HG03060 (cell line): Measurements from ENCODE around the gene RIT2.

Experiments
- ATAC-seq: cut with Tn5 transposase; IDR thresholded peaks from one replicate; pipeline ENCODE4 v1.9.1; 2021; ENCODE audit warnings: low read depth, moderate number of reproducible peaks; ENCODE audit not compliant: unreplicated experiment

Gene RIT2

GRCh38 chr18:43115076-43115921, at the start of gene RIT2:
TSS of gene RIT2 (minus strand) at chr18:43115685.
- ATAC-seq = no peak

GRCh38 chr18:43161528-43161927, 46.0 kb upstream of the RIT2 start:
- ATAC-seq = no peak

- ATAC-seq = no peak
Observed at GRCh38 chr18:43160509-43160908, 45.0 kb upstream of the RIT2 start.

- no peak for ATAC-seq
Observed at GRCh38 chr18:43159926-43160325, 44.4 kb upstream of the RIT2 start.

GRCh38 chr18:43159086-43159770, 43.7 kb upstream of the RIT2 start:
- ATAC-seq = no peak

GRCh38 chr18:43158381-43158780, 42.9 kb upstream of the RIT2 start:
- no peak for ATAC-seq

DNA sequence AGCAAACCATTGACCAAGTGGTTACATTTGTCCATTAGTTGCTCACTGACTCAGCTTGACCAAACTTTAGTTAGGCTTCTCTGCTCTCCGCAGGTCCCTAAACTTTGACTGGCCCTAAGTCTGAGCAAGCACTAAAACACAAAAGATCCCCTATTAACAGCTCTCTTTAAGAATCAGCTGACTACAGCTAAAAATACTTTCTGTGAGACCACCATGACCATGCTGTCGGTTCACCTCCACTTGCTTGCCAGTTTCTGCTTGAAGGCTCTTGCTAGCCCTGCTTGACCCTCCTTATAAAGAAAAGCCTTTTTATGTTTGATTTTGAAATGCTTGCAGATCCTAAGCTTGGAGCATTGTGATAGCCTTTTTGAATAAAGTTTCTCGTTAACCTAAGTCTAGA, 40.4 kb upstream of the RIT2 start:
- no peak for ATAC-seq

DNA sequence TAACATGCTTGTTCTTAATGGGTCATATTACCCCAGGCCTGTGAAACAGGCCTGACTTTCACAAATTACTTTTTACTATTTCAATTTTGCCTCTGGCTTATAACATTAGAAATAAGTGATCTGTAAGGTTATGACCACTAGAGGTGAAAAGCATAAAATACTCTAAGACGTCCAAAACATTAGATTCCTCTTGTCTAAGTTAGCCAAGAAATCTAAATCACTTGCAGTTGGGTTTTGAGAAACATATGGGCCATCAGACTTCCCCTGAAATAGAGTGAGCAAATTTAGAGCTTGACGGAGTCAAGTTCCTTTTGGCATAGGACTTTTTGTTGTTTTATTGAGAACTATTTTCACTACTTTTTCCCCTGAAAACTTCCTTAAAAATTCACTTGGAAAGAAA, 32.7 kb upstream of the RIT2 start:
- ATAC-seq = no peak

DNA sequence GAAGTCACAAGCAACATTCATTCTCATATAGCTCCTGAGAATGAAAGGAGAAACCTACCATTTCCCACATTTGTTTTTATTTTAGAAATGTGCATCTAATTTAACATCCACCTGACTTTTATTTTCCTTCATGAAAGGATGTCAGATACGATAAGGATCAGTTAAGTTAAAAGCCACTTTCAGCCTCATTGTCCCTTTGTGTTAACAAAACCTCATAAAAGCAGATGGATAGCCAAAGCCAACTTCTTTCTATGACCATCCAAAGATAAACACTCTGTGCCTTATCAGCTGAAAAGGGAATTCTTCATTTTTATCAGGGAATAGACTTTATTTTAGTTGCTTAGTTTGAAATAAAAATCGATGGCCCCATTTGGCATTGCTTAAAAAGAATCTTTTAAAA, 25.7 kb upstream of the RIT2 start:
- no peak for ATAC-seq

DNA sequence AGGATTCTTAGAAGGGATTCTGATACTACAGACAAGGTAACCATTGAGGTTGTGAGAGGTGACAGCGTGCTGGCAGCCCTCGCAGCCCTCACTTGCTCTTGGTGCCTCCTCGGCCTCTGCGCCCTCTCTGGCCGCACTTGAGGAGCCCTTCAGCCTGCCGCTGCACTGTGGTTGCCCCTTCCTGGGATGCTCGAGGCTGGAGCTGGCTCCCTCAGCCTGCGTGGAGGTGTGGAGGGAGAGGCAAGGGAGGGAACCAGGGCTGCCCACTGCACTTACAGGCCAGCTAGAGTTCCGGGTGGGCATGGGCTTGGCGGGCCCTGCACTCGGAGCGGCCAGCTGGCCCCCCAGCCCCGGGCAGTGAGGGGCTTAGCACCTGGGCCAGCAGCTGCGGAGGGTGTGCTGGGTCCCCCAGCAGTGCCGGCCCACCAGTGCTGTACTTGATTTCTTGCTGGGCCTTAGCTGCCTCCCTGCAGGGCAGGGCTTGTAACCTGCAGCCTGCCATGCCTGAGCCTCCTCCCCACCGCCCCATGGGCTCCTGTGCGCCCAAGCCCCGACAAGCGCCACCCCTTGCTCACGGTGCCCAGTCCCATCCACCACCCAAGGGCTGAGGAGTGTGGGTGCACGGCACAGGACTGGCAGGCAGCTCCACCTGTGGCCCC, 23.9 kb upstream of the RIT2 start:
- no peak for ATAC-seq

DNA sequence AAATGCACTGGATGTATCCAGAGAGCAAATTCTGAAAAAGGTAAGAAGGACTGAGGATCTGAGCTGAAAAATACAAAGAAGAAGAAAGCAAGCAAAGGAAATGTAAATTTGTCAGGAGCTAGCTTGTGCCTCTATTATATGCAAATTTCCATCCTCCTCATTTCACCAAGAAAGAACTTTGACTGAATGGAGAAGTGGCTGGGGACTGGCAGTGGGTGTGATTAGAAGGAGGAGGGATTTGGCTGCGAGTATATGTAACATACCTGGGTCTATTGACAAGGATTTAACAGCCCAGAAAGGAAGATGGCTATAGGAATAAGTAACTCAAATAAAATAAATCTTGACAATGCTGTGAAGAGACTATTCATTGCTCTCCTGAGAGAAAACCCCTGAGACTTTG, 19.4 kb upstream of the RIT2 start:
- no peak for ATAC-seq

- ATAC-seq = no peak
Observed at GRCh38 chr18:43130716-43131260, 15.3 kb upstream of the RIT2 start.

DNA sequence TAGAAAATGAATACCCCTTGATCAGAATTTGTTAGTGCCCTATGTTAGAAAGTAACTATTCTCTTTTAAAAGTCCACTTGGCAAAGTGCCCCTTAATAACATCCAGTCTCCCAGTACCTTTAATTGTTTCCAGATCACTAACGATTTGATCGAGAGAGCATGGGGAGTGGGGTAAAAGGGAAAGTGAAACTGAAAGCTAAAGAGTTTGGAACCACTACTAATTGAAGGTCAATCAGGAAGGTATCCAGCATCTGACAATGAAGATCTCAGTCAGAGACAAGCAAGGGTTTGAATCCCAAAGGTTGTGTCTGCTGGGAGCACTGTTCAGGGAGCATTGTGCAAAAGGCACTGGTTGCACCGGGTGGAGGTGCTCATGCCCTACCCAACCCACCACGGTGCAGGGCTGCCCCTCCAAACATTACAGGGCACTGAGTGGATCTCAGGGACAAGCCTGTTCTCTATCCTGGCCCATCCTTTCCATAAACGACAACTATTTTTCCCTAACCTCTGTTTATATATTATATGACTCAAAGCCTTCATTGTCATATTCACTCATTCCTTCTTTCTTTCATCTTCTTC, 14.6 kb upstream of the RIT2 start:
- no peak for ATAC-seq

GRCh38 chr18:43125471-43125870, 10.0 kb upstream of the RIT2 start:
- ATAC-seq = no peak

GRCh38 chr18:43122955-43123354, 7.5 kb upstream of the RIT2 start:
- ATAC-seq = no peak

DNA sequence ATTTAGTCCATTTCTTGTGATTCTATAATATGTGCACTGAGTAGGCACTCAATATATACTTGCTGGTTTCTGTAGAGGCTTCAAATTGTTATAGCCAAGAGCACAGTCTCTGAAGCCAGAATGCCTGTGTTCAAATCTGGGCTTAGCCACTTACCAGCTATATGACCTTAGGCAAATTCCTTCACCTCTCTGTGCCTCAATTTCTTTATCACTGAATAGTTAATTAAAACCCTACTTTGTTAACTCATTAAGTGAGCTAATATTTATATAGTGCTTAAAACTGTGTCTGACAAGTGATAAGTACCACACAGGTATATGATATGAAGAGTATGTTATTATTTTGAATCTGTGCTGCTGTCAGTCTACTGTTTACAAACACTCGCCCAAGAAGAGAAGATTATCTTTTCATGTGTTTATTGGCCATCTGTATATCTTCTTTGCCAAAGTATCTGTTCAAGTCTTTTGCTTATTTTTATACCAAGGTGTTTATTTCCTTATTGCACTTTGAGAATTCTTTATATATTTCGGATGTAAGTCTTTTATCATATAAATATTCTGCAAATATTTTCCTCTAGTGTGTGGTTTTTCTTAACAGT, 1.3 kb upstream of the RIT2 start:
- ATAC-seq = no peak

- ATAC-seq = no peak
Observed at GRCh38 chr18:43113220-43113895, 2.1 kb downstream of the RIT2 start.

DNA sequence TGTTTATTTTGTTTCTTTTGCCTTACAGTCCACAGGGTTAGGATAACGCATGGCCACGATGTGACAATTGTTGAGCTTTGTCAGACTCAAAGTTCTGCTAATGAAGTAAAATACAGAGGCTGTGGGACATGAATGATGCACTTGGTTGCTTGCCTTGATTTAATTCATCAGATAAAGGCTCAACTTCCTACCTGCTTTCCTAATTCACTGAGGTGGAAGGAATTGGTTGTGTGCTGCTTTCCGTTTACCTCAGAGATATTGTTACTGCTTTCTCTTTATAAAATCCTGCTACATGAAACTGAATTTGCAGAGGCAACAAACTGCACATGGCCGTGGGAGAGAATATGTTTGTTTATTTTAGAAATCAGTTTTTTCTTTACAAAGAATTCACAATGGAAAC, 6.6 kb downstream of the RIT2 start:
- ATAC-seq = no peak

DNA sequence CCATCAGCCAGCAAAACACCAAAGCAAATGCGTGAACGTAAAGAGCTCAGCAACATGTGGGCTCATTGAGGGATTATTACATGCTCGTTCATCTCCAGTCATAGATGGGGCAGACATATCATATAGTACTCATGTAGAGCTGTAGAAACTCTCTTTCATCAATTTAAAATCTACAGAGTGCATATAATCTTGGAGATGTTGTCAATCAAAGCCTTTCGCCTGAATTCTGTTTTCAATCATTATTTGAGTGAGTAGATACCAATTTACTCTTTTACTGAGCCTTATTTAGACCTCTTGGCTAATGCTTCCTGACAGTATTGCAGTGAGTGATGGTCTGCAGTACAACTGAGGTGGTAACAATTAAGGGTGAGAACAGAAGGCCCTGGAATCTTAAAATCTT, 7.0 kb downstream of the RIT2 start:
- no peak for ATAC-seq

DNA sequence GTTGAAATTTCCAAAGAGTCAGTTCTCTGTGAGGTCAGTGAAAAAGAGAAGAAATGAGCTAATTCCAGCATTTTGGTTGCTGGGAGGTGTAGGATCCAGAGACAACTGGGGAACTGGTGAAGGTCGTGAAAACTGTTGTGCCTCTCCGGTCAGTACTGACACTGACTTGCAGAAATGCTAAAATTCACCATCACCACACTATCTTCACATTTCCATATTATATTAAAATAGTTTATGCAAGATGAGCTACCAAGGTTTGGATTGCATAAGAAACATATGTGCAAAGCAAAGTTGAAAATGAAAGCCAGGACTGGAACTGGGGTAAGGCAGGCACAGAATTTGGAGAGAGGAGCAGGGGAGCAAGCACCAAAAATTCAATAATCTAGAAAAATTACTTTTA, 21.8 kb downstream of the RIT2 start:
- ATAC-seq = no peak
